ENCODE results near the gene CTDSPL.

The CTDSPL gene

DNA sequence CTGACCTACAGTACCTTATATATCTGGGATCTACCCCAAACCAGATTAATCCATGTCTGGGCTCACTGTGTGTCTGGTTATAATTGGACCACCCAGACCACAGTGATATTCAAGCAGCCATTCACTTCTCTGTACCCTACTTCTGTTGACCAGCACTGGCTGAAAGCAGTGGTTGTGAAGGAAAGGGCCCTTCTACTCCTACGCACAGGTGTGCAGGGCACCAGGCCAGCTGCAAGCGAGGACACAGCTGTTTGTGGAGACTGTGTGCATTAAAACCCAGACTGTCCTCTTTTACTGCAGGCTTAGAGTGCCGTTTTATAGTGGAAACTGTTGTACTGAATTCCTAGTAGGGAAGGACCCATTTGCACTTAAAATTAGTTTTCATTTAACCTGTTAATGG, 29.5 kb downstream of the CTDSPL start:
- no peak for DNase-seq (ENCODE audit: low read depth)

DNA sequence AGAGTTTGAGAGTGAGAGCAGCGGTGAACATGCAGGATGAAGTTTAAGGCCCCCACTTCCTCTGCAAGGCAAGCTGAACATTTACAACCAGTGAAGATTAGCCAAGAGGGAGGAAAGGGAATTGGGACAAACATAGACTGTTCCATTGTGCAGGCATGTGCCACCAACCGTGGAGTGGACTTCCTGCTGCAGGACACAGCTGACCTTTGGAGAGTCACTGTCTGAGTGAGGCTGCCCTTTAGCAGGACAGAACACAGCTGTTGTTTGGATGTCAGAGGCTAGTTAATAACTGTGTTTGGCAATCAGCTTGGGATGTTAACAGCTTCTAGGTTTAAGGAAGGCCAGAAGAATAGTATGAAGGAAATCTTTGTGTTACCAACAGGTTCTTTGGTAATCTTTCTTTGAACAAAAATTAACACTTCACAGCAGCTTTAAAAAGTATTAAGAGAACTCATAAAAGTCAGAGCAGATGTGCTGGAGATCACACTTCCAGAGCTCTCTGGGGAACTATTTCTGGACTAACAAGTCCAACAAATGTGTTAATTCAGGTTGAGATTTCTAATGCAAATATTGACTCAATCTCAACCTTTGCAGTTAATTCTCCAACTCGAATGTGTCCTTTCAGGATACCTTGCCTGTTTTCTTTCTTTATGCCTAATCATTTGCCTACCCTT, 31.4 kb downstream of the CTDSPL start:
- peak; percentile 9 for DNase-seq (ENCODE audit: low read depth)

DNA sequence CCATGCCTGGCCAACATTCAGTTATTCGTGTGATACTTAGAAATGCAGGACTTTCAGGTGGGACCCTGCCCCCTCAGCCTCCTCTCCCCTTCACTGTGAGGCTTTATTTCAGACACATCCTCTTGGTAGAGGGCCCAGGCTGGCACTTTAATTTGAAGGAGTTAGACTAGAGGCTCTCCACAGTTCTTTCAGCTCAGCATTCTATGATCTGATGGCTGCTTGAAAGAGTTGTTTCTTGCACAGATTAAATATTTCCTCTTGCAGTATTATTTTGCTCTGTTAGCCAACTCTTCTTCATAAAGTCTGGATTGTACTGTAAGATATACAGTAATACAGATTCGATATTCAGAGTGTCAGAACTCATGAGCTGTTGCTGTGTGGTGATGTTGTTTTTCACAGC, 35.1 kb downstream of the CTDSPL start:
- DNase-seq (ENCODE audit: low read depth): no peak

DNA sequence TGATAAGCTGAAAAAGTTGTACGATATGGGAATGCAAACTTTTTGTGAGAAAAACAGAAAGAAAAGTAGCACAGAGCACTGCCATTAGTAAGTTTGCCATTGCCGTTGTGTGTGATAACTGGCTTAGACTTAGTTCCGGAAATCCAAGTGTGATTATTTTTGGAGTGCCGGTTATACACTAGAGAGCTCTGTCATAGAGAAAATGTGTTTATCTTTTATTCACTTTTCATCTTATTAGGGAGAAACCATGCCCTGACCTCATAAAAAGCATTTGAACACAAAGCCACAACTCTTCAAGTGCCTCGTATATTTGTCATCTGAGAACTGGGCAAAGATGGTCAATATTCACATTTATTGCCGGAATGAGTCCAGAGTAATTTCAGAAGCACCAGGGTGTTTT, 36.1 kb downstream of the CTDSPL start:
- DNase-seq (ENCODE audit: low read depth): no peak

DNA sequence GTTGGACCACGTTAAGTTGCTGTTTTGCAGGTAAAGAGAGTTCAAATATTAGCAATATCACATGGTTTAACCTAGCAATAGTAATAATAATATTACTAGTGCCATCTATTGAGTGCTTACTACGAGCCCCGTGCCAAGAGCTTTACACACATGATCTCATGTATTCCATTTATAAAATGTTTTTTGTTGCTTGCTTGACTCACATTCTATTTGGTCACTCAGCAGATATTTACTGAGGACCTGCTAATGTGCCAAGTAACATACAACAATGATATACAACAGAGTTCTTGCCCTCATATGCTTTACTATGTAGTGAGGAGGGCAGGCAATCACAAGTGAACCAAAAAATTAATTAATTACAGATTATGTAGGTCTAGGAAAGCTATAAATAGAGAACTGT, 36.7 kb downstream of the CTDSPL start:
- DNase-seq (ENCODE audit: low read depth): no peak

DNA sequence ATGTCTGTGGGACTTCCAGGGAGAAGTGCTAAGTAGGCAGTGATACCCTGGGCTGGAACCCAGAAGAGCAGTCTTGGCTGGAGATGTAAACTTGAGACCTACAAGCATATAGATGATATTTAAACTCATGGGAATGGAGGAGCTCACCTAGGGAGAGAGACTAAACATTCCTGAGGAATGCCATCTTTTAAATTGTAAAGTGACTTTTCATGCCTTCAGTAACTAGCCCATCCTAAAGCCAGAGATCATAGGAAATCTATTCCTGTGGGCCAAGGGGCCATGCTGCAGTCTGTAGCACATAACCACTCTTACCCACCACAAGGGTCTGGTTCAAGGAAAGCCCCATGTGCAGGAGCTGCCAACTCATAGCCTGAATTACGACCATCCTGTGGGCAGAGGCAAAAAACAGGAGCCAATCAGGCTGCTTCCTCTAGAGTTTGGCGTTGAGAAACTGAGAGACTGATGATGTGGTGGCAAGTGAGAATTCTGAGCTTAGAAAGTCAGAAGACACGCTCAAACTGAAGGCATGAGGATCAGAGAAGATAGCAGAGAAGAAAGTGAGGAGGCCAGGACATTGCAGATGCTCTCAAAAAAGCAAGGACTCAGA, 37.5 kb downstream of the CTDSPL start:
- no peak for DNase-seq (ENCODE audit: low read depth)

DNA sequence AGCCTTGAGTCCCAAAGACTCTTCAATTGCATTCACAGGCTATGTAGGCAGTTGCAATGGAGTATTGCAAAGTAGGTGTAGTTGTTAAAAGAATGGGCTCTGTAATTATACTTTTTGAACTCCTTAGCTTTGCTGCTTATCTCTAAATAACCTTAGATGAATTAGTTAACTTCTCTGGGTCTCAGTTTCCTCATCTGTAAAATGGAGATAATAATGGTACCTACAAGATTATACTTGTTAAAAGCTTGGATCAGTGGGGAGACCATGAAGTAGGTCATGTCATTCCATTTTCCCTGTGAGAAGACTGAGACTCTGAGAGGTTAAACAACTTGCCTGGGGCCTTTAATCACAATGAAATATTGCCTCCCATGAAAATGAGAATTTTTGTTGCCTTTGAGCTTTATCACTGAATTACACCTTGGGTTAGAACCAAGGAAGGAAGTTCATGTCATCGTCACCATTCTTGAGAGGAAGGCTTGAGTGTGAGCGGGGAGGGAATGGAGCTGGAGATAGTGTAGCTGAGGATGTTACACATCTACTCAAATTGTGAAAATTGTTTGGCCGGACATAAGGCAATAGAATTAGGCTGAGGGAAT, 38.1 kb downstream of the CTDSPL start:
- no peak for DNase-seq (ENCODE audit: low read depth)

DNA sequence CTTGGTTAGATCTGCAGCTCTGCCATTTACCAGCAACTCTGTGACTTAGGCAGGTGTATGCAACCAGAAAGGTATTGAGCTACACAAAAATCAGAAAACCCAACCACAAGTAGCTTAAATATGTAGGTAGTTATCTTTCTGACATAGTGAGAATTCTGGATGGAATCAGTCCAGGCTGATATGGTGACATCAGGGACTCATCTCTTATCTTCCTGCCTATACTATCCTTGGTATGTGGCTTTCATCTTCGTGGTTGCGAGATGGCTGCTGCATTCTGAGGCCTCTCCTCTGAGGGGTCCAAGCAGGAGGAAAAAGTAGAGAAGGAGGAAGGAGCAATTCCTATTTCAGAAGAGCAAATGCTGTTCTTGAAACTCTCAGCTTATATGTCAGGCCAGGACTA, 40.0 kb downstream of the CTDSPL start:
- DNase-seq (ENCODE audit: low read depth): no peak

DNA sequence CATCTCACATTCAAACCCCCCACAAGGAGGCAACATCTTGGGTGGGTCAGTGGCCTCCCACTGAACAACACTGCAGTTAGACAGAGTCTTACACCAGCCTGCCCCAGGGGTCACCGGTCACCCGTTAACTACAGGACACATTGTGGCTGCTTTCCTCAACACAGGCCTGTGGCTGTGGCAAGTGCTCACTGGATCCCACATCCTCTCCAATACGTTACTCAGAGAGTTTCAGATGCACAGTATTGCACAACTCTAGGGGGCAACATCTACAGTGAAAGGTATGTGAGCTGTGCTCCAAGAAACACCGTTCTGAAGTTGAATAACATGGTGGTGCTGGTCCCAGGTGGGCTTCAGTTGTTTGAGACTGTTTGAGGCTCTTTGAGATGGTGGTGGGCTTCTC, 41.0 kb downstream of the CTDSPL start:
- DNase-seq (ENCODE audit: low read depth): no peak

DNA sequence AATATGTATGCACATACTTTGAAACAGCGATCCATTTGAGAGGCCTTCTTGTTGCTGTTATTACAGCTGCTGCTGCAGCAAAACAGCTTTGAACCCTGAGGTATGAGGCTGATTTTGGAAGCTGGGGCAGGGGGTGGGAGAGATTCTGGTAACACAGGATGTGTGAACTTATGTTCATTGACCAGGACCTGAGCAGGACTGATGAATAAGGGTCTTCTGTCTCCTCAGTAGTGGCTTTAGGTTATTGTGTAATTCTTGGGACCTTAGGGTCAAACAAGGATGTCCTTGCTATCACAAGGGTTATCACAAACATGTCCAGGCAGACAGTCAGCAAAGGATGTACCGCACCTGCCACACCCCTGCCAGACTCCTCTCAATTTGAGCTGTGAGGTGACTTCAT, 41.6 kb downstream of the CTDSPL start:
- no peak for DNase-seq (ENCODE audit: low read depth)

DNA sequence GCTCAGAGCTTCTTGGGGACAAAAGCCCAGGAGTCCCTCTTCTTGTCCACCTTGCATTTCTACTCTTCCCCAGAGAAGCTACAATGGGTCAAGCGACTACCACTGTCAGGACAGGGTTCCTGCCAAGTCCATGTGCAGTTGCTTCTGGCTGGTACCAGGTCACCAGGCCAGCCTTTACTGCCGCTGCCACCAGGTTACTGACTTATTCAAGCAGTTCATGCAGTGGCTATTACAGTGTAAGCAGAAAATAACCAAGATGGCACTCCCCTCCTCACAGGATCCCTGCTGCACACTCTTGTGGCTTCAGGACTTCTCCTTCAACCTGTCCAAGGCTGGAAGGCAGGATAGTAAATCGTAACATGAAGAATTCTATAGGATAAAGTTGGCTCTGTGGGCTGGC, 42.1 kb downstream of the CTDSPL start:
- no peak for DNase-seq (ENCODE audit: low read depth)

DNA sequence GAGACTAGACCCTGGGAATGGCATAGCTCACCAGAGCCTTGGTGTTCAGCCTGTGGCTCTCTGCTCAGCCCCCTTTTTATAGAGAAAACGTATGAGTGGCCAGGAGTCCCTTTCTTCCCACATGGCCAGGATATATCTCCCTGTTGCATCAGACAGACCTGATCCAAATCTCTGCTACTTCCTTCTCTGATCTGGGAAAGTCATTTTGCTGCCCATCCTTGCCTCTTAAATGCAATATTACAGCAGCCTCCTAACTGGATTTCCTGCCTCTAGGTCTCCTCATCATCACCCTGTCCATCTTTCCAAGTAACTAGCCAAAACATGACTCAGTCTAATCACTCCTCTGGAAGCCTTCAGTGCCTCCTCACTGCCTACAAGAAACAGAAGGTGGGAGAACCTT, 42.9 kb downstream of the CTDSPL start:
- peak; percentile 48 for DNase-seq (ENCODE audit: low read depth)

DNA sequence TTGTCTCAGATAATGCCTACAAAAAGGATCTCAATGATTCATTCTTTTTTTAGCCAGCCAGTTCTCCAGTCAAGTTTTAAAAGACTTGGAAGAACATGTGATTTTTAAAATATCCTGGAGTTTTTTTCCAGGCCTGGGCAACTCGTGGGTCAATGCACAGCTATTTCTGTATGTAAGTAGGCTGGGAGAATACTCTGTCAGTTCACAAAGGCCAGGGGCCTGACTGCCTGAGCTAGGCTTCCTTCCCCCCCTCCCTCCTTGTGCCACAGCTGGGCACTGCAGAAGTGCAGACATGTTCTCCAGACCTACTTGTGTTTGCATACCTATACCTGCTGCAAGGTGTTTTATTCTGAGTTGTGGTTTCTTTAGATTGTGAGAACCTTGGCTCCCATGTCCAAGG, 43.7 kb downstream of the CTDSPL start:
- no peak for DNase-seq (ENCODE audit: low read depth)

DNA sequence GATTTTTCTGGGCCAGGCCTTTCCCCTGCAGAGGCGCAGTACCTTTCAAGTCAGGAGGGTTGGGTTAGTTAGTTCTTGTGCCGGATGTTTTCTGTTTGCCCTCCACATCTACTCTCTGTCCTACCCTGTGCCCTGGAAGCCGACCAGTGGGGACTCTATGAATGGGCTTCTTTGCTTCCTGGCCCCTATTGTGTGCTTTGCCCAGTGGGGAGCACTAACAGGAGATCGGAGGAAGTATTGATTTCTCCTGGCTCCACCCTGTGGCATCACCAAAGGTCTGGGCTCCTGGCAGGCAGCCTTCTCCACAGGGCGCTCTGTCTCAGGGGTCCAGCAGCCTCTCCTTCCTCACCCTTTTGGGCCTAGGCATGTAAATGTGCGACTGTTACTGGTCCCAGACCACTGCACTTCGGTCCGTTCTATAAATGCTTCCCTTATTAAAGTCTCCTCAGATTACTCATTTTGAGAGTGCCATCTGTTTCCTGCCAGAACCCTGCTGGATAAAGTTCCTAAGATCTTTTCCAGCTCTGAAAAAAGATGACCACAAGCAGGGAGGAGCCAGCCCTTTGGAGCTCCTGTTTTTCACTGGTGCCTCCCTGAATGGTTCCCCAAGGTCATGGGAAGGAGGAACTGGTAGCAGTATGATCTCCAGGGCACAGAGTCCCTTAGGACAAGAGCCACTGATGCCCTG, 44.5 kb downstream of the CTDSPL start:
- peak; percentile 61 for DNase-seq (ENCODE audit: low read depth)

DNA sequence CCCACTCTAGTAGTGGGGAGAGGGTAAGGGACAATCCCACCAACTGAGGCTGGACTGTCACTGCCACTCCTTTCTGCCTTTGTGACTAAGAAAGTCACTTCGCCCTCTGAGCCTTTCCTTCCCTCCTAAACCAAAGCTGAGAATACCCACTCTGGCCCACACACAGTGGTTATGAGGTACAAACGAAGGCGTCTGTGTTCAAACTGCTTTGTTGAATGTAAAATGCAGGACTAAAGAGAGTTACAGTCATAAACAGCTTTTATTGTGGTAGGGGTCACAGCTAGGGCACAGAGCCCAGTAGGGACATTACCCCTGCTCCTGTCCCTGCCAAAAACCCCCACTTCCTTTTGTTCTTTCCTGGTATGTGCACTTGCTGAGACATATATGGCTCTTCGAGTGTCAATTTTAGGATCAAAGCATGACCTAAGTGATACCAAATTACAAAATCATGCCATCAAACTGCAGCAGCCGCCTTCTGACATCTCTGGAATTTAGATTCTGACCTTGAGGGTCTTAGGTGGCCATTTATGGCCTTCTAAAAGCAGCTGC, 45.1 kb downstream of the CTDSPL start:
- DNase-seq (ENCODE audit: low read depth): no peak

DNA sequence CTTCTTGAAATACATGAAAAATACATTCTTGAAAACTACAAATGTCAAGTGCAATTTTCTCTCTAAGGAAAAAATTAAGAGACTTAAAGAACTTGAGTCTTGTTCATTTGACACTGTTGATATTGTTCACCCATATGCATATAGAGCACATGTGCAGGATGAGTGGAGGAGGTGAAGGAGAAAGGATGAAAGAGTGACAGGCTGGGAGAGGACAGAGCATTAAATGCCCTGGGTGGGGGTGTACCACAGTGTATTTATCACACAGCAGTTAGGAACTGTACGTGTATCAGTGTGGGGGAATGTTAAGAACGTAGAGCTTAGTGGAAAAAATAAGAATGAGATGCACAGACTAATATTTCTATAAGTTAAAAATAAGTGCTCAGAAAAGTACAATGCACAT, 45.7 kb downstream of the CTDSPL start:
- DNase-seq (ENCODE audit: low read depth): no peak

DNA sequence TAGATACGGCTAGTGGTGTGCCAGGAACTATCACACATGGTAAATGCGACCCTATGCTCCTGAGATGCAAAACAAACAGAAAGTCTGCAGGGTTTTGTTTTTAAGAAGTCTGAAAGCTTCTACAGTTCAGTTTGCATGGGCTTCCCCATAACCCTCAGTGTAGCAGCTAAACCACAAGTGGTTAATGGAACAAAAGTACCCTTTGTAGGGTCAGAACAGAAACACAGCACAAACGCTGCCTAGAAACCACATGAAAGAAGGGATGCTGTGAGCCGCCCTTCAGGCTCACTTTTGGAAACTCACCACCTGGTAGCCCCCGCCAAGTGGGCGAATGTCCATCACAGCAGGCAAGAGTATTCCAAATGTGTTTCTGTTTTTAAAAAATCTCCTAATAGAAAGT, 46.2 kb downstream of the CTDSPL start:
- no peak for DNase-seq (ENCODE audit: low read depth)

DNA sequence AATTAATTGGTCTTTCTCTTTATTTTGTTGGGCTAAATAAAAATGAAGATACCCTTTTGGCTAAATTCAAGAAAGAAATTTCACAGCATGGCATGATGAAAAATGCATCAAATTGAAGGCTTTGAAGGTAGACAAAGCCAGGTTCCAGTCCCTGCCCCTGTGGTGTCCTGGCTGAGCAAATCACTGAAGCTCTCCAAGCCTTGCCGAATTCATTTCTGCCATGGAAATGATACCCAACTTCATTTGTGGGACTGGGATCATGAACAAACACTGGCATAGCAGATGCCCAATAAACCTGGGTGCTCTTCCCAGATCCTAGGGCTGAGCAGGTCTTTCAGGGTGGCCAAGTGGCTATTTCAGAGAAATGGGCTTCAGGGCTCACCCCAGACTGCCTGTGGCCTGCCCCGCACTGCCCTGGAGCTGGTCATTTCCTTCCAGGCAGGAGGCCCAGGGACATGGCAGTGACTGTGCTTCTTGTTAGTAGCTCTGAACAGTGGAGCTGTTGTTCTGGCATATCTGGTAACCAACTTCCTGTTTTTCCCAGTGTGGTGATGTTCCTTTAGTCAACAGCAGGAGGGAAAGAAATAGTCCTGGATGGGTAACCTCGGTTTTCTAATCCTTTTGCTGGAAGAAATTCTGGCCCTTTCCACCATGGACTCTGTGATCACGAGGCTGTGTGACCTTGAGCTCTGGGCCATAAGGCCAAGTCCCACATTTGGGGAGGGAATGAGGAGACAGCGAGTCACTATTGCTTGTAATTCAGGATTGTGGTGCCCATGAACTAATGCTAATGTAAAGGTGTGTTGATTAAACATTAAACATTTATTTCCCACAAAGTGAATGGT, 47.6 kb downstream of the CTDSPL start:
- no peak for DNase-seq (ENCODE audit: low read depth)

DNA sequence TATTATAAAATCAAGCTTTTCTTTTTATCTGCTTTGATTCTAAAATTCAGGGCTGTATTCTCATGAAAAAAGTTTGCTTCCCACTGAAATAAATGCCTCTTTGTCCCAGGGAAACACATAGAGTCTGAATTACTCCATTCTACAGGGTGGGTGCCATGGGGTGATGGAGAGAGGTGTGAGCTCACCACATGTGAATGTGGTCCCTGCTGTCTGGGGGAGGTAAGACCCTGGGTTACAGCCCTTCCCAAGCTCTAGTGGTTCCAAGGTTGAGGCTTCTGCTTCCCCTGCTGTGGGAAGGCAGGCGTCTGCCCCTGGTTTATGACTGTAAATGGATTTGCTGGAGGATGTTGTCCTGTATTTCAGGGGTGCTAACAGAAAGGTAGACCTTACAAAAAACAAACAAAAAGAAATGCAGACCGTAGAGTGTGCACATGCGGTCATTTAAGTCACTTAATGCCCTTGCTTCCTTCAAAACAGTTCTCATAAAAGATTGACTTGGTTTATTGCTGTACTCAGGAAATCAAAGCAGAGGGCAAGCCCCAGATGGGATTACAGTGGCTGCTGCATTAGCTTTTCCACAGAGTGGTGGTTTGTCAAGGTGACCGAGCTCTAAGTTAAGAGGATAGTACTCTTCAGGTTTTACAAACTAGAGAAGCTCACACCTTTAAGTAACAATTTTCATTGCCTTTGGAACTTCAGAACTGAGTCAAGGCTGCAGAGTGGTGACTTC, 49.2 kb downstream of the CTDSPL start:
- no peak for DNase-seq (ENCODE audit: low read depth)

DNA sequence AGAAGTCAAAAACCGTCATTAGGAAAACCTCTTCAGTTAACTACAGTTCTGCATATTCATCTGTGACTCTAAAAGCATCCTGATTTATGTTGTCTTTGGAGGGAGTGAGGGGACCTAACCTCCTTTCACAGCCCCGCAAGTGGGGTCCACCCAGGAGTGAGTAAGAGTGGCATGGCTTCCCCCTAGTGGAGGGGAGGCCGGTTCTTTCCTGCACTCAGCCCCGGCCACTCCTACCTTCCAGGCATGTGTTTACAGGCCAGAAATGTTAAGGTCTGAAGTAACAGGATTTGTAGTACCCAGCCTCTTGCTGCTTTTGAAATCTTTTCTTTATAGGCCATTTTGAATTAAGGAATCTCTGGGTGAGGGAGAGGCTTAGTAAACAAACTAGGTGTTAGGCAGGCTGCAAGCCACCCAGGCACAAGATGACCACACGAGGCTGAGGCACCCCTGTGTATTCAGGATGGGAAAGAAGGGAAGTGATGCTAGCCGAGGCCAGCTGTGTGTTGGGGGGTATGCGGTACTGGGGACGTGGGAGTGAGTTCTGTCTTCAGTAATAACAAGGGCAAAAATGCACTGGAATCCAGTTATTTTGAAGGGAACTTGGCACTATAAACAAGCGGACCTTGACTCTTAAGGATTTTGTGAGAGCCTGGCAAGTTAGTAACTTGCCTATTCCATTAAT, 50.5 kb downstream of the CTDSPL start:
- no peak for DNase-seq (ENCODE audit: low read depth)

DNA sequence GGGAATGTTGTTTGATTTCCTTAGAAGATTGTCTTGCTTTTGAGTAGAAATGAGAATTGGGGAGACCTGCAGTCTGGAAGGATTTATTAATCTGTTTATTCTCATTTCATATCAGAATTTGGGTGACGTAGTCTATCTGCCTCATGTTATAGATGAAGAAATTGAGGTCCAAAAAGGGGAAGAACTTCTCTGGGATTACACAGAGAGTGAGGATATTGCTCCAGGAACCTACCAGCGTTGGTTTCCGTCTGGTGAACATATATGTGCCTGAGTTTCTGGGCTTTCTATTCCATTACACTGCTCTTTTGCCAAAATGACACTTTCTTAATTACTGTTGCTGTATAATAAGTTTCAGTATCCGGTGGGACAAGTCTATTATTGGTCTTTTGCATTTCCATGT, 51.8 kb downstream of the CTDSPL start:
- no peak for DNase-seq (ENCODE audit: low read depth)
